HEK293 (cell line): ENCODE measurements around the gene GAS2L3.

Experiments
- GLI4 ChIP-seq: fragments of 450-650 bp; formaldehyde crosslinking; IDR thresholded peaks from 2 replicates; pipeline ENCODE4 v1.5.1; 2016; ENCODE audit warnings: missing biosample characterization, missing genetic modification characterization
- ZNF169 ChIP-seq: fragments of 450-650 bp; formaldehyde crosslinking; IDR thresholded peaks from 2 replicates; pipeline ENCODE4 v1.5.1; 2016; ENCODE audit warnings: missing biosample characterization, missing genetic modification characterization
- ZNF274 ChIP-seq, 2 experiments: fragments of 200-500 bp in 1 of 2; fragments of 450-650 bp in 1 of 2; sonication (Bioruptor generic) in 1 of 2; formaldehyde crosslinking in 1 of 2; IDR thresholded peaks; 2 replicates each; pipeline versions ENCODE4 v1.5.1 to v1.6.1; 2014 to 2016; ENCODE audit warnings: borderline replicate concordance in 1 of 2, inconsistent platforms in 1 of 2, low read length in 1 of 2, missing biosample characterization in 1 of 2, missing genetic modification characterization in 1 of 2
- ZNF549 ChIP-seq: fragments of 450-650 bp; IDR thresholded peaks from 2 replicates; pipeline ENCODE4 v1.5.1; 2018; ENCODE audit warnings: missing biosample characterization, missing genetic modification characterization, mild to moderate bottlenecking, inconsistent platforms, moderate library complexity

DNA sequence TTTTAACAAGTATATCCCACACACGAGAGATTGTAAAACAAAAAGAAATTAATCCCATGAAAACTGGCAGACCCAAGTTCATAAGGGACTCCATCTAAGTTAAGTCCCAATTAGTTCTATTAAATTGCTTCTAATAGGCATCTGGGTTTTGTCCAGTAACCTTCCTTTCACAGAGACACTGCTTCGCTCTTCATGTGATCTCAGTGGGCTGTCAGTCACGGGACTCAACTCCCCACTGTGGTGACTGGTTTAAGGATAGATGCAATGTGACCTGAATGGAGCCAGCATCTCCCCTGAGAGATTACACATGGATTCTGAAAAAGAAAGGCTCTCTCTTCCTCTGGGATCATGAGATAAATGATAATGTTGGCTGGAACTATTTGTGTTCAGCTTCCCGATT lies 96.4 kb downstream of the GAS2L3 start:
- TF ChIP-seq ZNF169 (no peak), ZNF274 (IDR thresholded peaks at IDR 0.05; ENCODE audit: low read length) (no peak), ZNF274 (tag by site-specific recombination; IDR thresholded peaks at IDR 0.05; ENCODE audit: borderline replicate concordance) (no peak), GLI4 (tag by site-specific recombination) (no peak), ZNF549 (tag by site-specific recombination) (no peak)
